WTC11 (cell line): ENCODE results near the gene MAST1.

Source experiments
- CTCF ChIP-seq: fragments of 200-600 bp; IDR thresholded peaks from 2 replicates; pipeline ENCODE4 v1.8.0; 2022; ENCODE audit warnings: antibody characterized with exemption
- E2F1 ChIP-seq: sonication (generic); formaldehyde crosslinking; IDR thresholded peaks from 2 replicates; pipeline ENCODE4 v1.8.0; 2022; ENCODE audit warnings: mild to moderate bottlenecking, missing genetic modification reagents
- TP53 ChIP-seq: sonication (generic); formaldehyde crosslinking; IDR thresholded peaks from 2 replicates; pipeline ENCODE4 v1.8.1; 2023; ENCODE audit warnings: mild to moderate bottlenecking, missing genetic modification reagents

- TF ChIP-seq E2F1 (CRISPR knock-in tag): no peak
- TF ChIP-seq CTCF: no peak
- no peak for TF ChIP-seq TP53 (CRISPR knock-in tag)
Measured at GRCh38 chr19:12788682-12789097, 49.6 kb upstream of the MAST1 start.
